ENCODE data around the gene ZNF354C.

GRCh38 chr5:179120951-179121666 is 60.9 kb downstream of the ZNF354C start:
- TF ChIP-seq CTCF (conservative IDR thresholded peaks at IDR 0.05; ENCODE audit: low read length) (no peak), EZH2phosphoT487 (IDR thresholded peaks at IDR 0.05; ENCODE audit: borderline replicate concordance, low read depth, low read length) (no peak)
